ENCODE data around the gene ASIC4. TPM values are rescaled to one million over a fixed set of nuclear protein-coding genes. Genes with fewer than 3 reads are reported as not detected.

The ASIC4 gene
- total and polyA plus RNA-seq, 9 of the 15 experiments (the other 6 are each of a cell fraction or from before 2014, with no cell fraction given), result 0.07 to 19.2 (median 4.8) TPM

GRCh38 chr2:219514196-219514761 lies at the start of gene ASIC4 (continued):
- peak; percentile 83 for TF ChIP-seq GMEB1 (CRISPR knock-in tag; IDR thresholded peaks at IDR 0.05)
- peak; percentile 74 for TF ChIP-seq PKNOX1 (IDR thresholded peaks at IDR 0.05)
- peak; percentile 72 for TF ChIP-seq JUND (IDR thresholded peaks at IDR 0.05; ENCODE audit: borderline replicate concordance, low read depth, low read length)
- peak; percentile 43; the same call in 1 of the 3 replicates for TF ChIP-seq JUND (tag; IDR thresholded peaks at IDR 0.05; ENCODE audit: borderline replicate concordance, low read depth, low read length)
- TF ChIP-seq RAD21 (CRISPR knock-in tag; conservative IDR thresholded peaks at IDR 0.05 in 1 of 2, IDR thresholded peaks at IDR 0.05 in 1 of 2), result peak; percentile 19 to 23; a peak in 2 of 4 replicates
- TF ChIP-seq MCM5 (IDR thresholded peaks at IDR 0.05; ENCODE audit: low read depth), result no peak
- no peak for TF ChIP-seq PTTG1 (tag; IDR thresholded peaks at IDR 0.05; ENCODE audit: low read depth)
- no peak for TF ChIP-seq RBBP5 (IDR thresholded peaks at IDR 0.05; ENCODE audit: borderline replicate concordance, insufficient read depth, low read length, poor library complexity, severe bottlenecking)
- peak; percentile 83 for TF ChIP-seq NBN (IDR thresholded peaks at IDR 0.05; ENCODE audit: low read depth)
- TF ChIP-seq HMG20A (CRISPR knock-in tag; conservative IDR thresholded peaks at IDR 0.05), result no peak
- no peak for TF ChIP-seq GABPA (tag; conservative IDR thresholded peaks at IDR 0.05; ENCODE audit: low read depth)
- TF ChIP-seq ZNF589 (CRISPR knock-in tag; IDR thresholded peaks at IDR 0.05; ENCODE audit: low read depth), result peak; percentile 93
- peak; percentile 79 for TF ChIP-seq DMBX1 (CRISPR knock-in tag; IDR thresholded peaks at IDR 0.05; ENCODE audit: borderline replicate concordance)
- TF ChIP-seq ZNF311 (CRISPR knock-in tag; IDR thresholded peaks at IDR 0.05), result no peak
- TF ChIP-seq LCOR (CRISPR knock-in tag; IDR thresholded peaks at IDR 0.05), result peak; percentile 87
- TF ChIP-seq UBTF (IDR thresholded peaks at IDR 0.05; ENCODE audit: borderline replicate concordance in 1 of 2, low read depth in 2 of 2, low read length in 2 of 2), result peak; percentile 49 to 91; a peak in 3 of 4 replicates
- TF ChIP-seq BHLHE40 (IDR thresholded peaks at IDR 0.05; ENCODE audit: low read length), result peak; percentile 95
- TF ChIP-seq NCOR1 (IDR thresholded peaks at IDR 0.05), result peak; percentile 91
- TF ChIP-seq ZNF79 (CRISPR knock-in tag; IDR thresholded peaks at IDR 0.05; ENCODE audit: low read depth), result no peak
- TF ChIP-seq DPF2 (IDR thresholded peaks at IDR 0.05), result peak; percentile 92
- no peak for TF ChIP-seq PHTF2 (CRISPR knock-in tag; IDR thresholded peaks at IDR 0.05)
- TF ChIP-seq ZBTB7A (IDR thresholded peaks at IDR 0.05; ENCODE audit: borderline replicate concordance, control insufficient read depth, low read depth, low read length), result peak; percentile 69; the same call in 1 of the 2 replicates
- no peak for TF ChIP-seq TBP (optimal IDR thresholded peaks at IDR 0.05; ENCODE audit: low read depth, low read length)
- TF ChIP-seq ZKSCAN8 (CRISPR knock-in tag; IDR thresholded peaks at IDR 0.05), result no peak
- TF ChIP-seq CHD2 (IDR thresholded peaks at IDR 0.05; ENCODE audit: low read depth, low read length), result 0 out of 2 replicates have a peak, but pooled peaks have one; percentile 13

Measured in K562 (cell line).